Measurements from ENCODE around the gene TUFM. TPM values are rescaled to one million over a fixed set of nuclear protein-coding genes. Genes with fewer than 3 reads are reported as not detected.
A peak's percentile ranks its signal among the peaks of the same experiment; 100 is the strongest.
"Not testable (repeated sequence)": the region's sequence is repeated elsewhere in the genome, so short reads cannot be mapped to it uniquely, and the experiment has no call there.

The TUFM gene
- polyA plus RNA-seq, 1 donor = 165 TPM

- DNase-seq = peak; percentile 48
Observed at GRCh38 chr16:28875134-28876018, 29.2 kb upstream of the TUFM start.

- DNase-seq = no peak
Observed at GRCh38 chr16:28874406-28874805, 28.3 kb upstream of the TUFM start.

DNA sequence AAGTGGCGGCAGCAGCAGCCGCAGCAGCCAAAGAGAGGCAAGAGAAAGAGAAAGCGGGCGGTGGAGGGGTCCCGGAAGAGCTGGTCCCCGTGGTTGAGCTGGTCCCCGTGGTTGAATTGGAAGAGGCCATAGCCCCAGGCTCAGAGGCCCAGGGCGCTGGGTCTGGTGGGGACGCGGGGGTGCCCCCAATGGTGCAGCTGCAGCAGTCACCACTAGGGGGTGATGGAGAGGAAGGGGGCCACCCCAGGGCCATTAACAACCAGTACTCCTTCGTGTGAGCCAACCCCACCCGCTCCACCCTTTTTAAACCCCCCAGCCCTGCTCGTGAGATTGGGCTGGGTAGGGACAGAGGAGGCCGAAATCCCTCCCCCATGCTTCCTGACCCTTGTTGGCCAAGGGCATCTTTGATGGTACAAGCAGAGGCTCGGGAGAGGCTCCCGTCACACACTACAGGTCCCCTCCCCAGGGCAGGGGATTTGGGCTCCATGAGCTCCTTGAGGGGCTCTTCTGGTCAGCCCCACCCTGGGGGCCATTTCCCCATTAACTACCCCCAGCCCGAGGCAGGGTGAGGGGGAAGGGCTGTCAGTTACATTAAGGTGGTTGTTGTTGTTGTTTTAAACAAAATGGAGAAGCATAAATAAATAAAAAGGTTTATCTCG is 27.5 kb upstream of the TUFM start:
- DNase-seq = no peak

- no peak for DNase-seq
Observed at GRCh38 chr16:28872952-28873351, 26.8 kb upstream of the TUFM start.

GRCh38 chr16:28869201-28869600 is 23.1 kb upstream of the TUFM start:
- DNase-seq = no peak

- not testable (repeated sequence) for DNase-seq
Observed at GRCh38 chr16:28867646-28868045, 21.5 kb upstream of the TUFM start.

GRCh38 chr16:28867241-28867640 is 21.1 kb upstream of the TUFM start:
- DNase-seq = no peak

DNA sequence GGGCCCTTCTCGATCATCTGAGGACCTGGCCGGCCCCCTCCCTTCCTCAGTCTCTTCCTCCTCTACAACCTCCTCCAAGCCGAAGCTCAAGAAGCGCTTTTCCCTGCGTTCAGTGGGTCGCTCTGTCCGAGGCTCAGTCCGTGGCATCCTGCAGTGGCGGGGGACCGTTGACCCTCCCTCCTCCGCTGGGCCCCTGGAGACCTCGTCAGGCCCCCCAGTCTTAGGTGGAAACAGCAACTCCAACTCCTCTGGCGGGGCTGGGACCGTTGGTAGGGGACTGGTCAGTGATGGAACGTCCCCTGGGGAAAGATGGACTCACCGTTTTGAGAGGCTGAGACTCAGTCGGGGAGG is 20.3 kb upstream of the TUFM start:
- no peak for DNase-seq

- DNase-seq = no peak
Observed at GRCh38 chr16:28865722-28866453, 19.7 kb upstream of the TUFM start.

GRCh38 chr16:28865001-28865688 is 19.0 kb upstream of the TUFM start:
- DNase-seq = no peak

GRCh38 chr16:28863929-28864793 is 18.0 kb upstream of the TUFM start:
- peak; percentile 53 for DNase-seq

DNA sequence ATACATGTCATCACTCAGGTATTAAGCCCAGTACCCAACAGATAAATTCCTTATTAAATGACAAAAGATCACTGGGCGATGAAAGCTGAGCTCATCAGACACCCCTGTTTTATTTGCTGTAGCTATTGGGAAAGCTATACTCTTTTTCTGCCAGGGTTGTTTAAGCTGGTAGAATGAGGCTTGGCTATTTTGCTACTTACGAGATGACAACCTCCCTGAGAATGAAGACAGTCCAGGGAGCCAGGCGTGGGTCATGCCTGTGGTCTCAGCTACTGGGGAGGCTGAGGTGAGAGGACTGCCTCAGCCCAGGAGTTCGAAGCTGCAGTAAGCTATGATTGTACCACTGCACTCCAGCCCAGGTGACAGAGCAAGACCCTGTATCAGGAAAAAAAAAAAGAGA is 13.2 kb upstream of the TUFM start:
- no peak for DNase-seq

DNA sequence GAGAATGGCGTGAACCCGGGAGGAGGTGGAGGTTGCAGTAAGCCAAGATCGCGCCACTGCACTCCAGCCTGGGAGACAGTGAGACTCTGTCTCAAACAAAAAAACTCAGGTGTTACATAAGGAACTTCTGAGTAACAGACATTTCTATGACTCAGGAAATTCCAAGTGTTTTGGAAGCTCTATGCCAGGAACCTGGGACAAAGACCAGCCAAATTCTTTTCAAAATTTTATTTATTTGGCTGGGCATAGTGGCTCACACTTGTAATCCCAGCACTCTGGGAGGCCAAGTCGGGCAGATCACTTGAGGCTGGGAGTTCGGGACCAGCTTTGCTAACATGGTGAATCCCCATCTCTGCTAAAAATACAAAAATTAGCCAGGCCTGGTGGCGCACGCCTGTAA is 12.3 kb upstream of the TUFM start:
- DNase-seq = no peak

DNA sequence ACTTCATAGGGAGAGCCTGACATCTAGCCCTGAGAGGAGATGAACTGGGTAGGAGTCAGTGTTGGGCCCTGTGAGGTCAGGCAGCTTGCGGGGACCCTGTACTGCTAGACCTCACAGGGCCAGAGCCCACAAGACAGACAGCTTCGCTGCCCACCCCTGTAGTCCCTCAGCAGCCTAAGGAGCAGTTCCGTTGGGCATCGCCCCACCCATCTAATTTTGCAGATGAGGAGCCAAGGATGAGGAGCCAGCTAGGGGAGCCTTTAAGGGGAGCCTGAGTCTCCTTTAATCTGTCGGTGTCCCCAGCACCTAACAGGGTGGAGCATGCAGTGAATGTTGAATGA is 755 bp upstream of the TUFM start:
- DNase-seq = no peak

DNA sequence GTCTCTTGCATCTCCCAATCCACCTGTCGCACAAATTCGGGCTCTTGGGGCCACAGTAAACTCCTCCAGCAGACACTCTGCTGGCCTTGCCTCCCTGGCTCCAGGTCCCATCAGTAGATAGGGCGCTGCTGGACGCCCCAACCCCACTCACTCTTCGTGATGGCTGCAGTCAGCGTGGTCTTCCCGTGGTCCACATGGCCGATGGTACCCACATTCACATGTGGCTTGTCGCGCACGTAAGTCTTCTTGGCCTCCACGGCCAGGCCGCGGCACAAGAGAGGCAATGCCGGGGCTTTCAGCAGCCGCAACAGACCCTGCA is 428 bp downstream of the TUFM start:
- DNase-seq = no peak

GRCh38 chr16:28845293-28845692 is 855 bp downstream of the TUFM start:
- no peak for DNase-seq

DNA sequence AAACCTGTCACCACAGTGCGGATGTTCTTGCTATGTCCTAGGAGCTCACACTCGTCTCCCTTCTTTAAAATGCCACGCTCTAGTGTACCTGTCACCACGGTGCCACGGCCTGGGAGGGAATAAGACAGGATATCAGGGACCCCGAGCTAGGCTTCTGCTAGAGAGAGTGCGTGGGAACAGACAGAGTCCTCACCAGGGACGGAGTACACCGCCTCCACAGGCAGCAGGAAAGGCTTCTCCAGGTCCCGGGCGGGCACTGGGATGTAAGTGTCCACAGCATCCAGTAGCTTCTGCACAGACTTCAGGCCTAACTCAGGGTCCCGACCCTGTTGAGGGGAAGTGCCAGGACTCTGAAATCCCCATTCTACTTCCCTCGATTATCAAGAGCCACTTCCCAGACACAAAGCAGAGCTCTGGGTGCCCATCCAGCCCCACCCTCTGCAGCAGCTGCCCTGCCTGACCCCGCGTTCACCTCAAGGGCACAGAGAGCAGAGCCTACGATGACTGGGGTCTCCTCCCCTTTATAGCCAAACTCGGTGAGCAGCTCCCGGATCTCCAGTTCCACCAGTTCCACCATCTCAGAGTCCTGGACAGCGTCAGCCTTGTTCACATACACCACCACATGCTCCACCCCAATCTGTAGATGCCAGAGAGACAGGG is 1.8 kb downstream of the TUFM start:
- no peak for DNase-seq

GRCh38 chr16:28843766-28844165 is 2.4 kb downstream of the TUFM start:
- DNase-seq = no peak

DNA sequence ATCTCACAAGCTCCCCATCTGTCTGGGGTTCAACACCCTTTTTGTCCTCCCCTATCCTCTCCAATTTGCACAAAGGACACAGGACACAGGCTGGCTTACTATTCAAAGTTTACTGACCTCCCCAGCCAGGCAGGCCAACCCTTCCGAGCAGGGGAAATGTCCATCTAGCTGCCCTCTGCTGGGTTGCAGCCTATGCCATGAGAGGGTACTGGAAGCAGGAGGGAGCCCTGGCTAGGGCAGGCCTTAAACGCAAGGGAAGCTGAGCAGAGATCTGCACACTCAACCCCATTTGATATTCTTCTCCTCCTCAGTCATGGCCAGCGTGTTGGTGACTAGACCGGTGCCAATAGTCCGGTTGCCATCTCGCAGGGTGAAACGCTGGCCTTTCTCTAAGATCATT is 3.5 kb downstream of the TUFM start:
- DNase-seq = no peak

- no peak for DNase-seq
Observed at GRCh38 chr16:28839899-28840298, 6.2 kb downstream of the TUFM start.

DNA sequence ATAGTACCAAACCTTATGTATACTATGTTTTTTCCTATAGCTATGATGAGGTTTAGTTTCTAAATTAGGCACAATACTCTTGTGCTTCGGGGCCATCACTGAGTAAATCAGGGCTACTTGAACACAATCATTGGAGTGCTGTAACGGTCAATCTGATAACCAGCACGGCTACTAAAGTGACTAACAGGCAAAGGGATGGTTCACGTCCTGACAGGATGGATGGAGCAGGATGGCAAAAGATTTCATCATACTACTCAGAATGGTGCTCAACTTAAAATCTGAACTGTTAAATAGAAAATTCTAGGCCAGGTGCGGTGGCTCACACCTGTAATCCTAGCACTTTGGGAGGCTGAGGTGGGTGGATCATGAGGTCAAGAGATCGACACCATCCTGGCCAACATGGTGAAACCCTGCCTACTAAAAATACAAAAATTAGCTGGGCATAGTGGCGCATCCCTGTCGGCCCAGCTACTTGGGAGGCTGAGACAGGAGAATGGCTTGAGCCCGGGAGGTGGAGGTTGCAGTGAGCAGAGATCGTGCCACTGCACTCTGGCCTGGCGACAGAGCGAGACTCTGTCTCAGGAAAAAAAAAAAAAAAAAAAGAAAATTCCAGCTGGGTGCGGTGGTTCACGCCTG is 7.0 kb downstream of the TUFM start:
- DNase-seq = no peak
